A172 (cell line): ENCODE results near the gene VANGL2. TPM values are rescaled to one million over a fixed set of nuclear protein-coding genes. Genes with fewer than 3 reads are reported as not detected.
"Not testable (repeated sequence)": the region's sequence is repeated elsewhere in the genome, so short reads cannot be mapped to it uniquely, and the experiment has no call there.

Experiments
- DNase-seq: peaks from one replicate; pipeline ENCODE4 v3.0.0-alpha.2; 2015; ENCODE audit warnings: low spot score
- total RNA-seq: library from RNA; depleted of rRNA; stranded (reverse); fragments of >200 nt; shearing (Covaris generic); gene quantifications from 2 replicates; pipeline ENCODE4 v1.2.3, GENCODE V29; 2014

VANGL2 gene
- total RNA-seq, 1 experiment from 2014 or later: 6.3 TPM

DNA sequence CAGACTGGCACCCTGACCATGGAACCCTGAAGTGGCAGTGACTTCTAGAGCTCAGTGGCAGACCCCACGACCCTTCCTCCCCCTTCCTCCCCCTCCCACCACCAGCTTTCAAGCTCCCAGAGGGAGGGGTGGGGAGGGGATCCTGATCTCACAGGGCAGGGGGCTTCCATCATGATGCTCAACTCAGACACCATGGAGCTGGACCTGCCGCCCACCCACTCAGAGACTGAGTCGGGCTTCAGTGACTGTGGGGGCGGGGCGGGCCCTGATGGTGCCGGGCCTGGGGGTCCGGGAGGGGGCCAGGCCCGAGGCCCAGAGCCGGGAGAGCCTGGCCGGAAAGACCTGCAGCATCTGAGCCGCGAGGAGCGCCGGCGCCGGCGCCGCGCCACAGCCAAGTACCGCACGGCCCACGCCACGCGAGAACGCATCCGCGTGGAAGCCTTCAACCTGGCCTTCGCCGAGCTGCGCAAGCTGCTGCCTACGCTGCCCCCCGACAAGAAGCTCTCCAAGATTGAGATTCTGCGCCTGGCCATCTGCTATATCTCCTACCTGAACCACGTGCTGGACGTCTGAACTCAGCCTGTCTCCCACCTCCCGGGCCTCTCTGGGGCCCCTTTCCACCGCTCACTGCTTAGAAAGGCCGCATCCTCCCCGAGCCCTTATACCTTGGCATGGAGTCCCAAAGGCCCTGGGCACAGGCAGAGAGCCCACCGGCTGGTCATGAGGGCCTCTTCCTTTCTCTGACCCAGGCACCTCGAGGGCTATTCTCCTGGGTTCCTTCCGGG, 29.6 kb upstream of the VANGL2 start:
- DNase-seq: no peak

DNA sequence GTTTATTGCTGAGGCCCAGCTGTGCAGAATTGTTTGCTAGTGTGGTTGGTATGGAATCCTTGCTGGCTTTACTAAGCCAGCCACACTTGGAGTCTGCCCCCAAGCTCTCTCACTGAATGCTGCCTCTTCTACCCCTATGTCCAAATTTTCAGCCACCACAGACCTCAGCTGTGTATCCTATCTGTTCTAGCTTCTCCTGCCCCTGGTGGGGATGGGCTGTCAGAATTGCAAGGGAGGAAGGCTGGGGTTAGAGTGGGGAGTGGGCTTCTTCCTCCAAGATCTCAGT, 29.1 kb upstream of the VANGL2 start:
- no peak for DNase-seq

DNA sequence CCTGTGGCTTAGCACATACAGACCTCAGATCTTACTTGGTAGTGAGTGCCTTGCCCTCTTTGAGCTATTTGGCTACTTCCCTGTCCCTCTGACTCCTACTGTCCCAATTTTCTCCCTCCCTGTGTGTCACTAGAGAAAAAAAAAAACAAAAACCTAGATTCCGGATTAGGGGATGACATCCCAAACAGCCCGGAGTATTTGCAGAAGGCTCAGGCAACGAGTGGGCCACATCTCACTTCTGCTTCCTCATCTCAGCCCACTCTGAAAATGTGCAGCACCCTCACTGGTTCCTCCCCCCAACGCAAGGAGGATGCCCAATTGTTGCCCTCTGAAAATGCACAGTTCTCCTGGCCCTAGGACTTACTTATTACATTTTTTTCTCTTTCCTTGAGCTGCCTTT, 28.6 kb upstream of the VANGL2 start:
- DNase-seq: no peak

DNA sequence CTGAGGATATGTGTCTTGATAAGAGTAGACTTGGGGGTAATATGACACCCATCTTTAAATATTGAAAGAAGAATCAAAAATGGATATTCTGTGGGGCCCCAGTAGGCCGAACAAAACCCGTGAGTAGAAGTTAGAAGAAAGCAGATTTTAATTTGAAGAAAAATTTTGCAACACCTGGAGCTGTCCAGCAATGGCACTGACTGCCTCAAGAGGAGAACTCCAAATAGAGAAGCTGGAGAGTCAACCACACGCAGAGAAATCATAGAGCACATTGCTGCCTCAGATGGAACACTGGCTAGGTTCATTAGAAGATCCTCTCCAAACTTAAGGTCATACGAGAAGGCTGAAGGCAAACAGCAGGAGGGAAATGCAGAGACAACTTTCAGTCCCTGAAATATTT, 26.7 kb upstream of the VANGL2 start:
- DNase-seq: no peak

DNA sequence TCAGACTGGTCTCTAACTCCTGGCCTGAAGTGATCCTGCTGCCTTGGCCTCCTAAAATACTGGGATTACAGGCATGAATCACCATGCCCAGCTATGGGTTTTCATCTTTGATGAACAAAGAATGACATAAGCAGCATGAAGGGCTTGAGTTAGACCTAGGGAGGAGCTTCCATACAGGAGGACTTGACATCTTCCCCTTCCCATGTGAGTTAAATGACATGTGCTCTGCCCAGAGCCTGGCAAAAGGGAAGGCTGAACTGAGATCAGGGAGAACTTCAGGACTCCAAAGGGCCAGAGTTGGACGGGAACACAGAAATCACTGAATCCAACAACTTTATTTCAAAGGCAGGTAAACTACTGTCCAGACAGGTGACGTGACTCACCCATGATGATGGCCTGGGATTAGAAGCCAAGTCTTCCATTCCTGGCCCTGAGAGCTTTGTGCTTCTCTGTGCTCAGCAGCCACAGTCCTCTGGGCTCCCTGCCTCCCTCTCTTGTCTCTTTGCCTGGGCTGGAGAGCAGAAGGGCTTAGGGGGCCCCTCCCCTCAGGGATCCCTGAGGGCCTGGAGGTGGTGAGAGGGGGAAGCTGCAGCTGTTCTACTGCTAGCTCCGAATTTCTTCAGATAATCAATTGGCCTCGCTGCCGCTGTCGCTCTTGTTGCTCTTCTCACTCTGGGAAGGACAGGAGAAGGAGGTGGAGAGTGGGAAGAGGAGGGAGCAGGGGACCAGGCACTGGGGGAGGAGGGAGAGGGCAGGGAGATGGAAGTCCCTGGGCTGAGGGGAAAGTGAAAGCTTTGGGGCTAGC, 25.9 kb upstream of the VANGL2 start:
- no peak for DNase-seq

DNA sequence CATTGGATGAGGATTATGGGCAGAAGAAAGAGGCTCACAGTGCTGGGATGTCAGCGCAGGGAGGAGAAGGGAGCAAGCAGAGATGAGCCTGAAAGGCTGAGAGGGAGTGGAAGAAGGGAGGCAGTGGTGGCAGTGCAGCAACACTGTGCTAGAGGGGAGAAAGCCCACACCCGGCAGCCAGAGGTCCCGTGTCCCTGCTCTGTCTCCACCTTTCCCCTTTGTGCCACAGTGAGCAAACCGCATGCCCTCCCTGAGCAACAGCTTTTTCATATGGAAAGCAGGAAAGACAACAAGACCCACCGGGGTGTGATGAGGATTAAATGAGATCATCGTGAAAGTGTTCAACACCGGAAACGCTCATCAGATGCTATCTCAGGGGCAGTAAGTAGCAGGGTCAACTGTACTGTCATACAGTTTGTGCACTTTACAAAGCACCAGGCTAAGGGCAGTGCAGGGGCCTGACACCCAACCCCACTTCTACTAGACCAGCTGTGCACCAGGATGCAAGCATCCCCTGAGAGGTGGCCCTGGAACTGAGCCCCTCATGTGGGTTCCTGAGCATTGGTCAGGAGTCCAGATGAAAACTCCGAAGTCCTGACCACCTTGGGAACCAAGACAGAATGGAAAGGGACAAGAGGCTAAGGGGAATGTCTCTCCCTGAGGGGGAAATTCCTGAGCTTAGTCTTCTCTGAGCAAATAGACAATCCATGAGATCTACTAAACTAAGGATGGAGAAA, 24.4 kb upstream of the VANGL2 start:
- DNase-seq: peak; percentile 82

DNA sequence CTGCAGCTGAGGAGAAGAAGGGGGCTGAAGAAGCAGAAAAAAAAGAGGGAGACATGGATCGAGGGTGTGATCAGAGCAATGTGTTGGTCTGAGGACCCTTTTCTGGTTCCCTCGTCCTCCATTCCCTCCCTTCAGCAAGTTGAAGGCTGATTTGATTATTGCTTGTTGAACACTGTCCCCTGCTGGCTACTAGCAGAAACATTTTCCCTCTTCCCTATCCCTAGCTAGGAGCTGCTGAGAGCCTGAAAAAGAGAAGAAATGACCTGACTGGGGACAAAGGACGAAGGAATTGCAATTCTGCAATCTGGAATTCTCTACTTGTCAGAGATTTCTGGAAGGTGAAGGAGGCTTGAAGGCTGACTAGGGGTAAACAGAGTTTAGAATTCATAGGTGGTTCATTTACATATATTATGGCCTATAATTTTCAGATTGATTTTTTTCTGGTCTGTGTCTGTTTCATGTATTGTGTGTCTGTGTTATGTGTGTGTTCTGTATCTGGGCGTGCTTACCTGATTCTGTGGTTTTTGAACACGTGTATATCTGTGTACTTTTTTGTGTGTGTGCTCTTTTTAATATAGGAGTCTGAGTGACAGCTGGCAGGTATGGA, 23.7 kb upstream of the VANGL2 start:
- peak; percentile 82 for DNase-seq

DNA sequence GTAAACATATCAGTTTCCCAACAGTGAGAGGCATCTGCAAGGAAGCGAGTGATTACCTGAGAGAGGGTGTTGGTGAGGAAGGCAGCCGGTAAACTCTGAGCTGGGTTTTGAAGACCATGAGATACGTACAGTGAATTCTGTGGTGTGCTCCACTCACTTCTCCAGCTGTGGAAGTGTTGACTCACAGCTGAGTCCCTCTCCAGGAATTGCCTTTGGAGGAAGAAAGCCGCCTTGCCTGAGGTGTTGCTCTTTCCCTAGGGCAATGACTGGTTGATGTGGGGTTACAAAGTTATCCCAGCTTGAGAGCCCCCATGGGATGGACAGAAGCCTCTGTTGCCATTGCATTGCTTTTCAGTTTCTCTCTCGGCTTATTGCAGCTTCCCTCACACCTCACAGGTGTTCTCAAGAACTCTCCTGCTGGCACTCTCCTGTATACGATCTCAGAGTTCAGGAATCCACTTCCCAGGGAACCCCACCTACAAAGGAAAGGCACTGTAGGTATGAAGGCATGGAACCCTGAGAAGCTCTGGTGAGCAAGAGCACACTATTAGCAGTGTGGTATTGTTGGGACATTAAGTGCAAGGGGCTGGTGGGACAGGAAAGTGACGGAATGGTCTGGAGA, 22.7 kb upstream of the VANGL2 start:
- DNase-seq: peak; percentile 34

DNA sequence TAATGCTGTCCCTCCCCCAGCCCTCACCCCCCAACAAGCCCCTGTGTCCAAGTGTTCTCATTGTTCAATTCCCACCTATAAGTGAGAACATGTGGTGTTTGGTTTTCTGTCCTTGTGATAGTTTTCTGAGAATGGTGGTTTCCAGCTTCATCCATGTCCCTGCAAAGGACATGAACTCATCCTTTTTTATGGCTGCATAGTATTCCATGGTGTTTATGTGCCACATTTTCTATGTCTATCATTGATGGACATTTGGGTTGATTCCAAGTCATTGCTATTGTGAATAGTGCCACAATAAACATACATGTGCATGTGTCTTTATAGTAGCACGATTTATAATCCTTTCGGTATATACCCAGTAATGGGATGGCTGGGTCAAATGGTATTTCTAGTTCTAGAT, 15.6 kb upstream of the VANGL2 start:
- not testable (repeated sequence) for DNase-seq

DNA sequence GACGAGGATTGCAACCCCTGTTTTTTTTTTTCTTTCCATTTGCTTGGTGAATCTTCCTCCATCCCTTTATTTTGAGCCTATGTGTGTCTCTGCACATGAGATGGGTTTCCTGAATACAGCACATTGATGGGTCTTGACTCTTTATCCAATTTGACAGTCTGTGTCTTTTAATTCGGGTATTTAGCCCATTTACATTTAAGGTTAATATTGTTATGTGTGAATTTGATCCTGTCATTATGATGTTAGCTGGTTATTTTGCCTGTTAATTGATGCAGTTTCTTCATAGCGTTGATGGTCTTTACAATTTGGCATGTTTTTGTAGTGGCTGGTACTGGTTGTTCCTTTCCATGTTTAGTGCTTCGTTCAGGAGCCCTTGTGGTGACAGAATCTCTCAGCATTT, 12.0 kb upstream of the VANGL2 start:
- not testable (repeated sequence) for DNase-seq

DNA sequence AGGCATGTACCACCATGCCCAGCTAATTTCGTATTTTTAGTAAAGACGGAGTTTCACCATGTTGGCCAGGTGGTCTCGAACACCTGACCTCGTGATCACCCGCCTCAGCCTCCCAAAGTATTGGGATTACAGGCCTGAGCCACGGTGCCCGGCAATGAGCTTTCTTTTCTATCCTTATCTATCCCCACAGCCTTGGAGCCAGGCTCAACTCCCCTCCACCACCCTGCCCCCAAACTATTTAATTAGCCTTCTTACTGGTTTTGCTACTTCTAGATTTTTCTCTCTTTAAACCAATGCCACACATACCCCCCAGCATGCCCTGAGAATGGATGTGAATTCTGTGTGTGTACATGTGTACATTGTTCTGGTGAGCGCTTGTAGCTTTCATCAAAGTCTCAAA, 5.7 kb upstream of the VANGL2 start:
- no peak for DNase-seq

DNA sequence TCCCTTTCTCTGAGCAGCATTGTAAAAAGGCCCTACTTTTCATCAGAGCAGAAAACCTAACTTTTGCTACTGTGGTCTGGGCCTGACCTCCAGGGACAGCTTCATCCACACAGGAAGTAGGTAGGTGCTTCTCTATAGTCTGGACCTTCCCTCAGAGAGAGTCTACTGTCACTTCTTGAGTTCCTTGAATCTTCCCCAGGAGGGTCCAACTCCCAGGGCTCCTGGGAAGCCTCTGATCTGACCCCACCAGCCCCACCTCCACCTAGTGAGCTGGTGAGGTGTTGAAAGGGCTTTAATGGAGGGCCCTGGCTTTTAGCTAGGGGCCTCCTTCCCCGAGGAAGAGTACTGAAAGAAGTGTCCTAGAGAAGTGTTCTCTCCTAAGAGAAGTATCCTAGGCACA, 2.7 kb upstream of the VANGL2 start:
- DNase-seq: no peak

DNA sequence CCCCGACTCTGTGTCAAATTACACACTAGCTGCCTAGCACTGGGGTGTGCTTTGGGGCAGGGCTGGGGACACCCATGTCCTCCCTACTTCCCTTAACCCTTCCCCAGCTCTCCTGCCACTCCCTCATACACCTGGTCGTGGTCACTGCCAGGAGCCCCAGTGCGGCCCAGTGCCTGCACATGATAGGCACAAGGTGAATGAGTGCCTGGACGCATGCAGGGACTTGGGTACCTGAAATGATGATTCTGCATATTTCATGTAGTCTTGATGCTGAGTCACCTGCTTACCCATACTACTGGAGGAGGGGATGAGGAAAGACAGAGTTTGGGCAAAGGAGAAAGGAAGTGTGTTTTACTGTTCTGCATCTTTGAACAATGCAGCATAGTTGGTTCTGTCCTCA, 1.5 kb upstream of the VANGL2 start:
- no peak for DNase-seq

DNA sequence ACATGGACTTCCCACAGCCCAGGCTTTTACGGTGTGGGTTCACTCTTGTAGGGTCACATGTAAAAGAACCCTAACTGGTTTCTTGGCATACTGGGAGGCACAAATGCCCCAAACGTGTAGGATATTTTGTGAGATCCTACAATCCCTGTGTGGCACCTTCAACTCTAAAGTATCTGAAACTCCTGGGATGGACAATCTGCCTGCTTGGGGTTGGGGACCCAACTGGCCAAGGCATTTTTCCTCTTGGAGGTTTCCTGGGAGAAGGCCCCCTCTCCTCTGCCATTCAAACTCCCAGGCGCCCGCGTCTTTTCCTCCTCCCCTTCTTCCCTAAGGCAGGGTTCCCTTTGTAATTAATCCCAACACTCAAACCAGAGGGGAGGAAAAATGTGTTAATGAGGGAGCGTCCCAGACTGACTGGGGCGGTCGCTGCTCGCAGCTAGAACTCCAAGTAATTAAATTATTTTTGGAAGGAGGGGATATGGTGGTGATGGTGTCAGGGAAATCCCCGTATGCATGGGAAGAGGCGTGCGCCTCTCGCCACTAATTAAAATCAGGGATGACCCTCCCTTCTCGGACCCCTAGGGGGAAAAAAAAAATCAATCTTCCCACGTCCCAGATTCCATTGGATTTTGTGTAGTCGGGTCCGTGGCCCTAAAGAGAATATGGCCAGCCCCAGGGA, 681 bp upstream of the VANGL2 start:
- DNase-seq: no peak

DNA sequence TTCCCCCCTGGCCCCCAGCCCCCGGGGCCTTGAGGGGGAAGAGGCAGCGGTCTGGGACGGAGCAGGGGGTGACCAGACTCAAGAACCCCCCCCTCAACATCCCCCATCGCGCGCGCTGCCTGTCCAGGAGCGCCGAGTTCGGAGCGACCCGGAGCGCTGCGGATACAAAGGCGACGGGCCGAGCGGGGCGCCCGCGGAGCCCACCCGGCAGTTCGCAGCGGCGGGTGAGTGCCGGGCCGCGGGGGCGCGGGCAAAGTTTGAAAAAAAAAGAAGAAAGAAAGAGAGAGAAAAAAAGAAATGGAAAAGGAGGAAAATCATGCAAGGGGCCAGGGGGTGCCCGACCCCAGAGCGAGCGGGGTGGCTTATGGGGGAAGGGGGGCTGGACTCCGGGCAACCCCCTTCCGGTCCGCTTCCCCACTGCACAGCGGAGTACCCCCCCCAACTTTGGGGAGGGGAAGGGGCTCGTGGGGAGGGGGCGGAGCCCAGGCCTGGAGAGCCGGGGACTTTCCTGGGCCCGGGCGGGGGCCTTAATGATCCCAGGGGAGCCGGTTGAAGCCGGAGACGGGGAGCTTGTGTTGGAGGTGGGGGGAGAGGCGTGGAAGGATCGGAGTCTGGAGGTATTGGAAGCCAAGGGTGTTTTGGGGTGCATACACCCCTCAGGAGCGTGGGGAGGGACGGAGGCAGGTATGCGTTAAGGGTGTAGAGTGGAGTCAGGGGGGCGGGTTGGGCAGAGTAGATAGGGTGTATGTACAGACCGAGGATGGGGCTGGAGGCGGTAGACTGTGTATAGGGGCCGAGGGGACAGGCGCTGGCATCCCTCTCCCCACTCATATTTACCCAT, 502 bp downstream of the VANGL2 start:
- DNase-seq: no peak

DNA sequence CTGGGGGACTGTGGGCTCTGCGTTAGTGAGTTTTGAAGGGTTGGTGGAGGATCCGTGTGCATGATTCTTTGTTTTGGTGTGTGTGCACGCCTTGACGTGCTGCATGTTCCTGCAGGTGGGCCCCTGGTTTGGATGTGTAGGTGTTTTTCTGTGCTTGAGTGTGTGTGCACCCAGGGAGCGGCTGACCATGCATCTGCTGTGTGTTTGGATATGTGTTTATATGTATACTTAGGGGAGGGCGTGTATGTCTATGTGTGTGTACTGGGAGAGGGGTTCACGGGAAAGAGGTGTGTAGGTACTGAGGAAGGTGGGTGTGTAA, 1.1 kb downstream of the VANGL2 start:
- no peak for DNase-seq

DNA sequence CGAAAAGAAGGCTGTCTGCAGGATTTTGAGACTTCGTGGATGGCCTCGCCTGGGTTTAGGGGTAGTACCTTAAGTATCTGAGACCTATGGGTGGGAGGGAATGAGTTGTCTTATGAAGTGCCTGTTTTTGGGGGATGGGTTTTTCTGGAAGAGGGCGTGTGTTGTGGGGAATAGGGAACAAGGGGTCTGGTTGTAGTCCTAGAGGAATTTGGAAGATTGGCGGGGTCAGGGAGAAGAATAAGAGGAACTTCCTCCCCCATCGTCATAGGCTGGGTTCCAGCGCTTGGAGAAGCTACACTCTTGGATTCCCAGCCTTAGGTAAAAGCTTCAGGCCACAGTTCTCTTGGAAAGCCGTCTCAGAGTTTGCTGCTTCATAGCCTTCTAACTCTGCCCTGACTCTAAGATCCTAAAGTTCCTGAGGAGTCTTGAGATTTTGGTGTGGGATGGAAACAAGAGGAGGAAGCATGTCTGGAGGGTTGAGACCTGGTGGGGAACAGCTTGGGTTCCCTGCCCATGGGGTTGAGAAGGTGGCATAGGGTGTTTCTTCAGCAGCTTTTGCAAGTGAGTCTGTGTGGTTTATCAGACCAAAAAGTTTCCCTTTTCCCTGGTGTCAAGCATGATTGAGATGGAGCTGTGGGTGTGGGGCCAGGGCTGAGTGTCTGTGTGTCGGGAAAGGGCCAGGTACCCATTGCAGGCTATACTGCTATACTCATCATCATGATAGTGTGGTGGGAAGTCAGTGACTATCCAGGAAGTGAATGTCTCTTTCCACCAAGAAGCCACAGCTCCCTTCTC, 1.8 kb downstream of the VANGL2 start:
- no peak for DNase-seq

DNA sequence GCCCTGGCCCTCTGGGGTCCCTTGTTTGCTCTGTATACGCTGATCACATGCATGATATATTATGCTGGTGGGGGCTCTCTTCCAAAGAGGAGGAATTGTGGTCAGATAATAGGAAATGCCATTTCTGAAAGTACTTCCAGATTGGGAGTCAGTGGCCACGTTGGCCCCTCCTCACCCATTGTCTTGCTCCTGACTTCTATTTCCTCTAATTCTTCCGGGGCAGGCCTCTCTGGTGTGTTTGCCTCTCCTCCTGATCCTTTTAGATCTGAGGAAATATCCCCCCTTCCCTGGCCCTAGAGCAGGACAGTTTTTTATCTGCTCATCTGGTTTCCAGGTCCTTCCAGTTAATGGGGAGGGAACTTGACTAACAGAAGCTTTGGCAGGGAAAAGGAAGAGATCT, 2.9 kb downstream of the VANGL2 start:
- DNase-seq: no peak

DNA sequence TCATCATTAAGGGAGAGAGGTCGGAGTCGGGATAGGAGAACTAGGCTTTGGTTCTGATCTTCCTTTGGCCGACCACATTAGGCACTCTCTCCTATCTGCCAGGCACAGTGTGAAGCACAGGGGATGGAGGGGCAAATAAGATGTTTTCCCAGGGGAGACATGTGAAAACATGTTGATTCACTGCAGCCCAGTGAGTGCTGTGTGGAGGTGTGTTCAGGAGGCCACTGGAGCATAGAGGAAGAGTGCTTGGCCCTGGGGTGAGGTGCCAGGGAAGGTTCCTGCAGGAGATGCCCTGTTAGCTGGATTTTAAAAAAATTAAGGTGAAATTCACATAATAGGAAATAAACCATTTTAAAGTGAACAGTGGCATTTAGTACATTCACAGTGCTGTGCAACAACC, 3.7 kb downstream of the VANGL2 start:
- DNase-seq: no peak
